Heart left ventricle (tissue), 13 donors: ENCODE data around the gene CYBRD1.

ENCODE experiments used
- POLR2A ChIP-seq, 2 donors: fragments of 450-650 bp; IDR thresholded peaks; one replicate each; pipeline ENCODE4 v1.6.1; 2017; ENCODE audit warnings: antibody characterized with exemption in 2 of 2, mild to moderate bottlenecking in 2 of 2, moderate library complexity in 2 of 2
- TF ChIP-seq, protein P1 (sequence below), 12 donors: fragments of 200-600 bp; sonication (generic) in 4 of 12; IDR thresholded peaks; one replicate each; pipeline versions ENCODE4 v1.5.0 to v1.8.0; 2018 to 2022; ENCODE audit warnings: antibody characterized with exemption in 12 of 12, mild to moderate bottlenecking in 5 of 12
- donor health status: ischemic (EF 13 %, LVEDD 7.1; RV severe dilation, severe dysfunction).
- donor health status: DM: no; HTN: yes; CAD: no.
- donor health status: DM: no; HTN: no; CAD: no.
- donor health status: ischemic (EF 25% LVEDD 6.9; RV normal size, moderate dysfunction).
- donor health status: ischemic (EF 25% LVEDD 5.7; RV mildly dilated, moderate dysfunction).
- donor health status: ischemic (EF 35%, LVEDD 5.7; RV mildly dilated, moderate dysfunction).
- donor health status: nonischemic (EF 11% LVEDD 7.7; RV severe dilation, severe dysfunction).
- donor health status: DM: yes; HTN: yes; CAD: no.
- donor health status: PGD.
- donor health status: ischemic (EF 29% LVEDD 5.4; RV normal size, mild dysfunction).
- donor health status: nonischemic (EF 23%, LVEDD 6.1; RV moderate dilation, normal function).

DNA sequence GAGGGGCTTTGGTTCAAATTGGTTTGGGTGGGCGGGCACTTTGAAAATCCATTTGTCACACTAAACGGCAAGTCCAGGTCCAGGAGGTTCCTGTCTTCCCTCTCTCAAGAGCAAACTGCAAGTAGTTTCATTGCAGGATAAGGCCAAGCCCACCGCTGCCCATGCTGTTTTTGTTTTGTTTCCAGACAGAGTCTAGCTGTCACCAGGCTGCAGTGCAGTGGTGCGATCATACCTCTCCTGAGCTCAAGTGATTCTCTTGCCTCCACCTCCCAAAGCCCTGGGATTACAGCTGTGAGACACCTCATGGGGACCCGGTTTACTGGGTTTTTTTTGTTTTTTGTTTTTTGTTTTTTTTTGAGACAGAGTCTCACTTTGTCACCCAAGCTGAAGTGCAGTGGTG, 1.8 kb upstream of the CYBRD1 start:
- TF ChIP-seq, protein P1, sequence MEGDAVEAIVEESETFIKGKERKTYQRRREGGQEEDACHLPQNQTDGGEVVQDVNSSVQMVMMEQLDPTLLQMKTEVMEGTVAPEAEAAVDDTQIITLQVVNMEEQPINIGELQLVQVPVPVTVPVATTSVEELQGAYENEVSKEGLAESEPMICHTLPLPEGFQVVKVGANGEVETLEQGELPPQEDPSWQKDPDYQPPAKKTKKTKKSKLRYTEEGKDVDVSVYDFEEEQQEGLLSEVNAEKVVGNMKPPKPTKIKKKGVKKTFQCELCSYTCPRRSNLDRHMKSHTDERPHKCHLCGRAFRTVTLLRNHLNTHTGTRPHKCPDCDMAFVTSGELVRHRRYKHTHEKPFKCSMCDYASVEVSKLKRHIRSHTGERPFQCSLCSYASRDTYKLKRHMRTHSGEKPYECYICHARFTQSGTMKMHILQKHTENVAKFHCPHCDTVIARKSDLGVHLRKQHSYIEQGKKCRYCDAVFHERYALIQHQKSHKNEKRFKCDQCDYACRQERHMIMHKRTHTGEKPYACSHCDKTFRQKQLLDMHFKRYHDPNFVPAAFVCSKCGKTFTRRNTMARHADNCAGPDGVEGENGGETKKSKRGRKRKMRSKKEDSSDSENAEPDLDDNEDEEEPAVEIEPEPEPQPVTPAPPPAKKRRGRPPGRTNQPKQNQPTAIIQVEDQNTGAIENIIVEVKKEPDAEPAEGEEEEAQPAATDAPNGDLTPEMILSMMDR (IDR thresholded peaks at IDR 0.05): no peak
- no peak for TF ChIP-seq POLR2A (IDR thresholded peaks at IDR 0.05)
